ENCODE results near the gene MTA1. TPM values are rescaled to one million over a fixed set of nuclear protein-coding genes. Genes with fewer than 3 reads are reported as not detected.

MTA1 gene
- total and polyA plus RNA-seq, 2 experiments from 2014 or later: 8.1 to 37.0 TPM

DNA sequence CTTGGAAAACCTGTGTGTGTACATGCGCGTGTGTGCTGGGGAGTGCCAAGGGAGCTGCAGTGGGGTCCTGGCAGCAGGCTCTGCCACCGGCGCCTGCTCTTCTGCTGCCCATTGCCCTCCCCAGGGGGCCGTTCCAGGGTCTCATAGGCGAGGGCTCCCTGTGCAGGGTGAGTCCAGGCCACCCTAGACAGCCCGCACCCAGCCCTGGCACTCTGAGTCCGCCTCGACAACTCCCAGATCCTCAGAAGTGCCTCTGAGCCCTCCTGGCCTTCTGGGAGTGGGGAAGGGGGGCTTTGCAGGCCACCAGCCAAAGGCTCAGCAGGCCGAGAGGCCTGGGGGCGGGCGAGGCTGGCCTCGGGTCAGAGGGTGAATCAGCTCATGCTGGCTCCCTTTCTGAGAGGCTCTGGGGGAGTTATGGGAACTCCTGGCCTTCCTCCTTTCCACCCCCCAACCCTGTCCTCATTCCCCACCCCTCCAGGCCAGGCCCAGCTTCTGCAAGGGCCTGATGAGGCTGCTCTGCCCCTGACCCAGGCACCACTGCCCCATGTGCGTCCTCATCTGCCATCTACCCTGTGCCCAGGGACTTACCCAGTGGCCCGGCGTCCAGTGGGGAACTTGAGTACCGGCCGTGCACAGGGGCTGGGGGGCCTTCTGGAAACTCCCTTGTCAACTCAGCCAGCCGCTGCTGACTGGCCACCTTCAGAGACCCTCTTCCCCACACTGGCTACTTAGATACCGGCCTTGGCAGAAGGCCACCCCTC is 69.3 kb downstream of the MTA1 start:
- Histone ChIP-seq H4K20me1 (ENCODE audit: insufficient read depth) (no peaks in the 10 kb centered on the region), H3K9me2 (ENCODE audit: insufficient read depth) (no peaks in the 10 kb centered on the region), H3K4me2 (ENCODE audit: unreplicated experiment) (no peak overlapping the region), H3F3A (ENCODE audit: insufficient read depth) (no peaks in the 10 kb centered on the region), H3K4me1 (ENCODE audit: insufficient read depth) (peaks cover 11% of the 10 kb centered on the region; the same call in 1 of the 2 replicates), H3K79me2 (ENCODE audit: insufficient read depth) (no peaks in the 10 kb centered on the region), H3K36me3 (ENCODE audit: low read depth) (no peaks in the 10 kb centered on the region), H3K9ac (peak overlapping the region; percentile 95; the same call in 1 of the 2 replicates), H2AFZ (no peak overlapping the region), H3K4me3 (peak overlapping the region; percentile 77; the same call in 1 of the 2 replicates), H3K27me3 (replicated peaks; ENCODE audit: insufficient read depth) (peaks cover 17% of the 10 kb centered on the region), H3K9me3 (ENCODE audit: low read depth) (no peaks in the 10 kb centered on the region), H3K27ac (no peak overlapping the region)
- in situ Hi-C loops (cut with MboI): no loop called here
- no peak for TF ChIP-seq EZH2 (IDR thresholded peaks at IDR 0.05; ENCODE audit: insufficient read depth, poor library complexity, severe bottlenecking)
- no peak for TF ChIP-seq EZH2phosphoT487 (IDR thresholded peaks at IDR 0.05; ENCODE audit: insufficient read depth, low read depth)
- WGBS, 2 experiments (ENCODE audit: low coverage in 1 of 2, low lambda C conversion rate in 2 of 2, missing lambda C conversion rate in 2 of 2): 37 to 39% methylated on average over 17 to 20 of the region's 20 CpGs
- DNase-seq: no peak

DNA sequence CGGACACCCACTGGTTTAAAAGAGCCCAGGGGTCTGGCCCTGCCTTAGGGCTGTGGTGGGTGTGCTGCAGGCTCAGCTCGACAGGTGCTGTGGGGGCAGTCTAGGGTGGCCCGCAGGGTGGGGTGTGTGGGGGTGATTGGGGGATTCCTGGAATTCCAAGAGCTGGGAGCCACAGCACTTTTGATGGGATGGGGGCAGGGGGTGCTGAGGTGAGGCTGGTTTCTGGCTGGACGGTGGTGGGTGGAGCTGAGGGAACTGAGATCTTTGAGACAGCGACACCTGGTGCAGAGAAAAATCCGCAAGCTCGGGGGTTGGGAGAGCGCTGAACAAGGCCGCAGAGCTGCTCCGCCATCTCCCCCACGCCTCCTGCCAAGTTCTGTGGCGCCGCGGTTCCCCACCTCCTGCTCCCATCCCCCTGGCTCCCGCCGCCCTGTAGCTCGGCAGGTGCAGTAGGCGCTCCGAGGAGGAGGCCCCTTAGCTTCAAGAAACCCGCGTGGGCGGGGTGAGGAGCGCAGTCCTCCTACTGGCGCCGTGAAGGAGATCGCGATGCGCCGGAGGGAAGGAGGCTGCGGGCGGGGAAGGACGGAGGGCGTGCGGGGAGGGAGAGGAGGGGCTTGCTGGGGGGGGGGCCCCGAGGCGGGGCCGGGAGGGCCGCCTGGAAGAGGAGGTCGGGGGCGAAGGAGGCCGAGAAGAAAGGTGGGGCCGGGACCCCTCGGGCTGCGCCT is 70.1 kb downstream of the MTA1 start:
- no peaks in the 10 kb centered on the region for H3K36me3 ChIP-seq (ENCODE audit: low read depth)
- H3K9me3 ChIP-seq (ENCODE audit: low read depth): no peaks in the 10 kb centered on the region
- TF ChIP-seq EZH2phosphoT487 (IDR thresholded peaks at IDR 0.05; ENCODE audit: insufficient read depth, low read depth): no peak
- TF ChIP-seq EZH2 (IDR thresholded peaks at IDR 0.05; ENCODE audit: insufficient read depth, poor library complexity, severe bottlenecking): no peak
- peak overlapping the region; percentile 77 for H3K4me3 ChIP-seq
- in situ Hi-C loops (cut with MboI): no loop called here
- H3K79me2 ChIP-seq (ENCODE audit: insufficient read depth): no peaks in the 10 kb centered on the region
- peak overlapping the region; percentile 62 for H2AFZ ChIP-seq
- peaks cover 6% of the 10 kb centered on the region; the same call in 1 of the 2 replicates for H3K4me1 ChIP-seq (ENCODE audit: insufficient read depth)
- peaks cover 17% of the 10 kb centered on the region for H3K27me3 ChIP-seq (replicated peaks; ENCODE audit: insufficient read depth)
- no peaks in the 10 kb centered on the region for H3K9me2 ChIP-seq (ENCODE audit: insufficient read depth)
- H4K20me1 ChIP-seq (ENCODE audit: insufficient read depth): no peaks in the 10 kb centered on the region
- peak overlapping the region; percentile 95 for H3K9ac ChIP-seq
- H3K27ac ChIP-seq: peak overlapping the region; percentile 80
- H3F3A ChIP-seq (ENCODE audit: insufficient read depth): no peaks in the 10 kb centered on the region
- DNase-seq: peak; percentile 92
- 1% methylated on average over 23 to 44 of the region's 44 CpGs for WGBS, 2 experiments (ENCODE audit: low coverage in 1 of 2, low lambda C conversion rate in 2 of 2, missing lambda C conversion rate in 2 of 2)
- peak overlapping the region; percentile 89 for H3K4me2 ChIP-seq (ENCODE audit: unreplicated experiment)

GRCh38 chr14:105490267-105490571 is 70.6 kb downstream of the MTA1 start:
- H3K4me2 ChIP-seq (ENCODE audit: unreplicated experiment): peak overlapping the region; percentile 89
- no peak for DNase-seq
- H2AFZ ChIP-seq: peak overlapping the region; percentile 62
- peak overlapping the region; percentile 80 for H3K27ac ChIP-seq
- H4K20me1 ChIP-seq (ENCODE audit: insufficient read depth): no peaks in the 10 kb centered on the region
- H3K4me1 ChIP-seq (ENCODE audit: insufficient read depth): peaks cover 4% of the 10 kb centered on the region; the same call in 1 of the 2 replicates
- H3F3A ChIP-seq (ENCODE audit: insufficient read depth): no peaks in the 10 kb centered on the region
- in situ Hi-C loops (cut with MboI): no loop called here
- no peaks in the 10 kb centered on the region for H3K79me2 ChIP-seq (ENCODE audit: insufficient read depth)
- H3K9me2 ChIP-seq (ENCODE audit: insufficient read depth): no peaks in the 10 kb centered on the region
- H3K36me3 ChIP-seq (ENCODE audit: low read depth): no peaks in the 10 kb centered on the region
- H3K4me3 ChIP-seq: peak overlapping the region; percentile 77
- H3K27me3 ChIP-seq (replicated peaks; ENCODE audit: insufficient read depth): peaks cover 17% of the 10 kb centered on the region
- peak overlapping the region; percentile 95 for H3K9ac ChIP-seq
- 1% methylated on average over 30 to 33 of the region's 33 CpGs for WGBS, 2 experiments (ENCODE audit: low coverage in 1 of 2, low lambda C conversion rate in 2 of 2, missing lambda C conversion rate in 2 of 2)
- H3K9me3 ChIP-seq (ENCODE audit: low read depth): no peaks in the 10 kb centered on the region
- TF ChIP-seq EZH2 (IDR thresholded peaks at IDR 0.05; ENCODE audit: insufficient read depth, poor library complexity, severe bottlenecking): no peak
- no peak for TF ChIP-seq EZH2phosphoT487 (IDR thresholded peaks at IDR 0.05; ENCODE audit: insufficient read depth, low read depth)

- no peak for TF ChIP-seq EZH2phosphoT487 (IDR thresholded peaks at IDR 0.05; ENCODE audit: insufficient read depth, low read depth)
- no peak for TF ChIP-seq EZH2 (IDR thresholded peaks at IDR 0.05; ENCODE audit: insufficient read depth, poor library complexity, severe bottlenecking)
- Histone ChIP-seq H3K9ac (peak within 1 kb of the TSS; percentile 95), H3K4me2 (ENCODE audit: unreplicated experiment) (peak within 1 kb of the TSS; percentile 89), H3K36me3 (ENCODE audit: low read depth) (no peaks in the 10 kb centered on the region), H3K9me2 (ENCODE audit: insufficient read depth) (no peaks in the 10 kb centered on the region), H3K27ac (peak within 1 kb of the TSS; percentile 80), H3K79me2 (ENCODE audit: insufficient read depth) (no peaks in the 10 kb centered on the region), H2AFZ (peak within 1 kb of the TSS; percentile 74), H4K20me1 (ENCODE audit: insufficient read depth) (no peaks in the 10 kb centered on the region), H3F3A (ENCODE audit: insufficient read depth) (no peaks in the 10 kb centered on the region), H3K27me3 (replicated peaks; ENCODE audit: insufficient read depth) (peaks cover 17% of the 10 kb centered on the region), H3K9me3 (ENCODE audit: low read depth) (no peaks in the 10 kb centered on the region), H3K4me1 (ENCODE audit: insufficient read depth) (peaks cover 4% of the 10 kb centered on the region; the same call in 1 of the 2 replicates), H3K4me3 (peak within 1 kb of the TSS; percentile 77)
- peak; percentile 100 for DNase-seq
- in situ Hi-C loops (cut with MboI): no loop called here
- 1% methylated on average over 60 to 71 of the region's 94 CpGs for WGBS, 2 experiments (ENCODE audit: low coverage in 1 of 2, low lambda C conversion rate in 2 of 2, missing lambda C conversion rate in 2 of 2)
Measured at GRCh38 chr14:105490572-105491365, 71.1 kb downstream of the MTA1 start, which contains the start of gene TEDC1. Gene TEDC1, plus strand, starts transcription at chr14:105491246. Its CDS starts 130 bp downstream, at chr14:105491376.
